Activated CD8-positive, alpha-beta T cell treated with anti-CD3 and anti-CD28 coated beads, Interleukin-2, amount 10 ng/mL, durations not matched to agents 7 days and 5 days (primary cell): ENCODE measurements around the gene ALX4. TPM values are rescaled to one million over a fixed set of nuclear protein-coding genes. Genes with fewer than 3 reads are reported as not detected.

ENCODE experiments used
- ATAC-seq: fragments of 150-1000 bp; cut with Tn5 transposase; one replicate; pipeline ENCODE4 v1.10.0; 2021; ENCODE audit warnings: moderate library complexity
- CTCF ChIA-PET: fragments of 350-600 bp; sonication (Branson Sonifier 250); formaldehyde crosslinking; loops from one replicate; lab custom pipeline; 2021; ENCODE audit warnings: antibody characterized with exemption; lab: Charles Lee
- POLR2A ChIA-PET: fragments of 350-600 bp; sonication (Branson Sonifier 250); formaldehyde crosslinking; loops from one replicate; lab custom pipeline; 2021; ENCODE audit warnings: antibody characterized with exemption; lab: Charles Lee
- DNase-seq: peaks from one replicate; pipeline ENCODE4 v3.0.0-alpha.2; 2020
- H3K27ac Mint-ChIP-seq: one replicate; pipeline ENCODE4 v1.8.0; 2021; ENCODE audit warnings: mild to moderate bottlenecking, mixed read lengths
- H3K27me3 Mint-ChIP-seq: one replicate; pipeline ENCODE4 v1.8.0; 2021; ENCODE audit warnings: low read depth, mixed read lengths
- H3K36me3 Mint-ChIP-seq: one replicate; pipeline ENCODE4 v1.8.0; 2021; ENCODE audit warnings: low read depth, mixed read lengths
- H3K4me1 Mint-ChIP-seq: one replicate; pipeline ENCODE4 v1.8.0; 2021; ENCODE audit warnings: low read depth, mixed read lengths
- H3K4me3 Mint-ChIP-seq: one replicate; pipeline ENCODE4 v1.8.0; 2021; ENCODE audit warnings: mild to moderate bottlenecking, mixed read lengths
- H3K9me3 Mint-ChIP-seq: one replicate; pipeline ENCODE4 v1.8.0; 2022; ENCODE audit warnings: mixed read lengths; ENCODE audit not compliant: insufficient read depth
- total RNA-seq, 2 experiments: library from RNA; stranded (reverse); gene quantifications; one replicate each; pipeline ENCODE4 v1.2.3, GENCODE V29; 2021

The ALX4 gene
- total RNA-seq, 2 experiments from 2014 or later = not detected

GRCh38 chr11:44304091-44305025, 5.6 kb downstream of the ALX4 start:
- peak overlapping the region; percentile 82 for H3K4me3 Mint-ChIP-seq
- H3K27me3 Mint-ChIP-seq = peaks cover 73% of the 10 kb centered on the region
- DNase-seq = no peak
- CTCF ChIA-PET = no interaction called here
- POLR2A ChIA-PET = no interaction called here
- H3K36me3 Mint-ChIP-seq = no peaks in the 10 kb centered on the region
- no peak overlapping the region for H3K27ac Mint-ChIP-seq
- ATAC-seq = no peak
- H3K9me3 Mint-ChIP-seq = no peaks in the 10 kb centered on the region
- H3K4me1 Mint-ChIP-seq = peaks cover 29% of the 10 kb centered on the region

- no peak for ATAC-seq
- Mint-ChIP-seq H3K27ac (no peak overlapping the region), H3K27me3 (peaks cover 67% of the 10 kb centered on the region), H3K36me3 (no peaks in the 10 kb centered on the region), H3K4me1 (peaks cover 26% of the 10 kb centered on the region), H3K9me3 (no peaks in the 10 kb centered on the region), H3K4me3 (no peak overlapping the region)
- no peak for DNase-seq
- ChIA-PET CTCF (no interaction called here), POLR2A (no interaction called here)
Measured at GRCh38 chr11:44303401-44303938, 6.5 kb downstream of the ALX4 start.

GRCh38 chr11:44301564-44302271, 8.2 kb downstream of the ALX4 start:
- H3K27ac Mint-ChIP-seq = no peak overlapping the region
- DNase-seq (no peak), ATAC-seq (no peak)
- no peaks in the 10 kb centered on the region for H3K36me3 Mint-ChIP-seq
- no peak overlapping the region for H3K4me3 Mint-ChIP-seq
- no peaks in the 10 kb centered on the region for H3K9me3 Mint-ChIP-seq
- ChIA-PET CTCF (interaction anchor here (0.9 kb wide), 1 partner anchor 238 kb away, joined by 3 read pairs; no protein-coding TSS in a partner anchor), POLR2A (no interaction called here)
- H3K27me3 Mint-ChIP-seq = peaks cover 55% of the 10 kb centered on the region
- H3K4me1 Mint-ChIP-seq = peaks cover 25% of the 10 kb centered on the region

DNA sequence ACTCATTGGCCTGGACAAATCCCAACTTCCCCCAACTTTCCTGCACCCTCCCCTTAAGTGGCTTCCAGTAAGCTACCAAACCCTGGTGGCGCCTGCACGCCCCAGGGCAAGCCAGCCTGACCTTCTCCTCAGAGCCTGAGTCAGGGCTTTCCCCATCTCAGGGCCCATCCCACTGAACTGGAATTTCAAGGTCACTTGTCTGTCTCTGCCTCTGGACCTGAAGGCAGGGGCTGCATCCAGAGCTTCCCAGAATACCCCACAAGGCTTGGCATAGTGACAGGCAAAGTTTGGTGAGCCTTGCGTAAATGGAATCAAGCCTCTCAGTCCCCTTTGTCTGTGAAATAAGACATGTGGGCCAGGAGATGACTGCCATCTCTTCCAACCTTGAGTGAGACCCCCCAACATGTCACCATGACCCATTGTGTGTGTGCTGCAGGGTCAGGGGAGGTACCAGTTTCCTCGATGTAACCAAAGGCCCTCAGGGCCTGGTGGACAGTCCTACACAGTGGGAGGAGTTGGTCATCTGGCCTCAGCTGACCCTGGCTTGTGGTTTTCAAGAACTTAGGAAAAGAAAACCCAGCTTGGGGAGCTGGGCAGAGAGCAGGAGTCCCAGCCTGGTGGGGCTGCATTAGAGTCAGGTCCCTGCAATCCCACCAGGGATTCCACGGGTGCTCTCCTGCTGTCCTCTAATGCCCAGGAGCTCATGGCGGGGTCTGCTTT, 8.9 kb downstream of the ALX4 start:
- Mint-ChIP-seq H3K4me3 (no peak overlapping the region), H3K9me3 (no peaks in the 10 kb centered on the region), H3K27ac (no peak overlapping the region), H3K36me3 (no peaks in the 10 kb centered on the region), H3K4me1 (peaks cover 20% of the 10 kb centered on the region), H3K27me3 (peaks cover 48% of the 10 kb centered on the region)
- ATAC-seq = no peak
- DNase-seq = no peak
- POLR2A ChIA-PET = no interaction called here
- CTCF ChIA-PET = no interaction called here

- ATAC-seq (no peak), DNase-seq (no peak)
- Mint-ChIP-seq H3K36me3 (no peaks in the 10 kb centered on the region), H3K27ac (no peak overlapping the region), H3K9me3 (no peaks in the 10 kb centered on the region), H3K27me3 (peaks cover 31% of the 10 kb centered on the region), H3K4me3 (no peak overlapping the region), H3K4me1 (peaks cover under 1% of the 10 kb centered on the region)
- CTCF ChIA-PET = interaction anchor here (1.5 kb wide), 1 partner anchor 258 kb away, joined by 3 read pairs; no protein-coding TSS in a partner anchor
- POLR2A ChIA-PET = no interaction called here
Measured at GRCh38 chr11:44298862-44299261, 11.1 kb downstream of the ALX4 start.

GRCh38 chr11:44290208-44290607, 19.7 kb downstream of the ALX4 start:
- POLR2A ChIA-PET = no interaction called here
- Mint-ChIP-seq H3K4me3 (no peak overlapping the region), H3K27ac (no peak overlapping the region), H3K27me3 (no peaks in the 10 kb centered on the region), H3K9me3 (no peaks in the 10 kb centered on the region), H3K4me1 (no peaks in the 10 kb centered on the region), H3K36me3 (no peaks in the 10 kb centered on the region)
- DNase-seq (no peak), ATAC-seq (no peak)
- CTCF ChIA-PET = no interaction called here

DNA sequence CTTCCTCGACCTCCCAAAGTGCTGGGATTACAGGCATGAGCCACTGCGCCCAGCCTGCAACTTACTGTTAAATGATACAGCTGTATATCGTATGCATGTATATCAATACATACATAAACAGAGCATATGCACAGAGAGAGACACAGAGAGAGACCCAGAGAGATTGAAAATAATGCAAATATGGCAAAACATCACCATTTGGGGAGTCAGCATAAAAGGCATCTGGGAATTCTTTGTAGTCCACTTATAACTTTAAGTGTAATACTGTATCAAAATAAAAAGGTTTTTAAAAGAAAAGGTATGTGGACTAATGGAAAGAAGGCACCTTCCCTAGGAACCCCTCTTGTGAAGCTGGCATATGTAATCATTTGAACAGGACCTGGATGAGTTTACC, 21.8 kb downstream of the ALX4 start:
- peaks cover 7% of the 10 kb centered on the region for H3K27me3 Mint-ChIP-seq
- no peaks in the 10 kb centered on the region for H3K9me3 Mint-ChIP-seq
- ATAC-seq (no peak), DNase-seq (no peak)
- H3K36me3 Mint-ChIP-seq = no peaks in the 10 kb centered on the region
- H3K4me3 Mint-ChIP-seq = no peak overlapping the region
- H3K27ac Mint-ChIP-seq = no peak overlapping the region
- ChIA-PET POLR2A (no interaction called here), CTCF (no interaction called here)
- H3K4me1 Mint-ChIP-seq = no peaks in the 10 kb centered on the region

- no peaks in the 10 kb centered on the region for H3K4me1 Mint-ChIP-seq
- ChIA-PET CTCF (interaction anchor here (1.1 to 2.7 kb wide), 8 partner anchors 17 to 268 kb away, joined by 3 to 26 read pairs (median 4); no protein-coding TSS in a partner anchor), POLR2A (no interaction called here)
- no peak overlapping the region for H3K27ac Mint-ChIP-seq
- H3K9me3 Mint-ChIP-seq = no peaks in the 10 kb centered on the region
- ATAC-seq (no peak), DNase-seq (no peak)
- H3K27me3 Mint-ChIP-seq = peaks cover 7% of the 10 kb centered on the region
- no peak overlapping the region for H3K4me3 Mint-ChIP-seq
- no peaks in the 10 kb centered on the region for H3K36me3 Mint-ChIP-seq
Measured at GRCh38 chr11:44286911-44287310, 23.0 kb downstream of the ALX4 start.

GRCh38 chr11:44286268-44286880, 23.6 kb downstream of the ALX4 start:
- H3K4me1 Mint-ChIP-seq = no peaks in the 10 kb centered on the region
- no peak overlapping the region for H3K4me3 Mint-ChIP-seq
- H3K27ac Mint-ChIP-seq = no peak overlapping the region
- no peaks in the 10 kb centered on the region for H3K36me3 Mint-ChIP-seq
- CTCF ChIA-PET = interaction anchor here (0.5 to 2.7 kb wide), 19 partner anchors 8 to 269 kb away, joined by 3 to 26 read pairs (median 4); no protein-coding TSS in a partner anchor
- peak; percentile 79 for ATAC-seq
- no peaks in the 10 kb centered on the region for H3K9me3 Mint-ChIP-seq
- H3K27me3 Mint-ChIP-seq = peaks cover 7% of the 10 kb centered on the region
- DNase-seq = peak; percentile 71
- POLR2A ChIA-PET = no interaction called here

DNA sequence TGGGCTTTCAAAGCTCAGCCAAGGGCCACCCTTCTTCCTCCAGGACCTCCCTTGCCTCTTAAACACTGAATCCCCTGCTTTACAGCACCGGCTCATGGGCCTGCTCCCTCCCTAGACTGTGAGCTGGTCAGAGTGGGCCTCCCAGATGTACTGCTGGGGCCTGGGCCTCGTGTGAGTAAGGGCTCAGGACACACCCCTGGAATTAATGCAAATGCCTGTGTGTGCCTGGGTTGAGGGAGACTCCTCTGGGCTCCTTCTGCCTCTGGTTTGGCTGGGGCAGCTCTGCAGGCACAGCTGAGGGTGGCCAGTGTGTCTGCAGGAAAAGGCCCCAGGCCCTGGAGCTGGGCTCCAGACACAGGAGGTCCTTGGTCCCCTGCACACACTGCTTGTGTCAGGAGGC, 24.2 kb downstream of the ALX4 start:
- ATAC-seq = no peak
- DNase-seq = no peak
- no peak overlapping the region for H3K27ac Mint-ChIP-seq
- H3K27me3 Mint-ChIP-seq = peaks cover 7% of the 10 kb centered on the region
- no peaks in the 10 kb centered on the region for H3K4me1 Mint-ChIP-seq
- no peak overlapping the region for H3K4me3 Mint-ChIP-seq
- ChIA-PET CTCF (interaction anchor here (0.5 to 2.7 kb wide), 18 partner anchors 8 to 269 kb away, joined by 3 to 26 read pairs (median 4); no protein-coding TSS in a partner anchor), POLR2A (no interaction called here)
- no peaks in the 10 kb centered on the region for H3K36me3 Mint-ChIP-seq
- no peaks in the 10 kb centered on the region for H3K9me3 Mint-ChIP-seq

DNA sequence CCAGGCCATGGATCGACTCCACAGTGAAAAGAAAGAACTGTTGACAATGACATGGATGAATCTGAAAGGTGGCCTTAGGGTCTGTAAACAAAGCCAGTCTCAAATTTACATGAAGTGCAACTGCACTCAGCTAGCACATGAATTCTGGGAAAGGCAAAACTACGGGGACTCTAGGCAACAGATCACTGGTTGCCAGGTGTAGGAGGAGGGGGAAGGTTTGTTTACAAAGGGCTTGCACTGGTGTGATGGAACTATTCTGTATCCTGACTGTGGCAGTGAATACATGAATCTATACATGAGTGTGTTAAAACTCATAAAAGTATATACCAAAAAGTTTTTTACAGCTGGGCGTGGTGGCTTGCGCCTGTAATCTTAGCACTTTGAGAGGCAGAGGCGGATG, 27.3 kb downstream of the ALX4 start:
- POLR2A ChIA-PET = no interaction called here
- Mint-ChIP-seq H3K4me1 (no peaks in the 10 kb centered on the region), H3K27ac (no peak overlapping the region), H3K36me3 (no peaks in the 10 kb centered on the region), H3K27me3 (peaks cover 7% of the 10 kb centered on the region), H3K4me3 (no peak overlapping the region), H3K9me3 (no peaks in the 10 kb centered on the region)
- ATAC-seq = no peak
- no peak for DNase-seq
- CTCF ChIA-PET = no interaction called here
